ENCODE results near the gene WRNIP1.

The WRNIP1 gene

DNA sequence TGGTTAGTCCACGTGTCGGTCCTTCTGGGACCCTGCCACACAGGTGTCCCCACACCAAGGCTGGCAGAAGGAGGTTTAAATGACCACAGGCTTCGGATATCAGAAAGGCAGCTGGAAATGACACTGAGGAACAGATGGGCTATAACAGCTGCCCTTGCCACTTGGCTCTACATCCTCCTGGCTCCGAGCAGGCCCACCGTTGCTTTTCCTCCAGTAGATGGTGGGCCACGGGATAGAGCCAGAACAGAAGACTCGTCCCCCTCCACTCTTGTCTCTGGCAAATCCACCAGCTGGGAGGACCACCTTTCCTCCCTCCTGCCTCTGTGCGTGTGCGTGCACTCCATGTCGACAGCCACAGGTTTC is 17.6 kb downstream of the WRNIP1 start:
- TF ChIP-seq, protein P1, sequence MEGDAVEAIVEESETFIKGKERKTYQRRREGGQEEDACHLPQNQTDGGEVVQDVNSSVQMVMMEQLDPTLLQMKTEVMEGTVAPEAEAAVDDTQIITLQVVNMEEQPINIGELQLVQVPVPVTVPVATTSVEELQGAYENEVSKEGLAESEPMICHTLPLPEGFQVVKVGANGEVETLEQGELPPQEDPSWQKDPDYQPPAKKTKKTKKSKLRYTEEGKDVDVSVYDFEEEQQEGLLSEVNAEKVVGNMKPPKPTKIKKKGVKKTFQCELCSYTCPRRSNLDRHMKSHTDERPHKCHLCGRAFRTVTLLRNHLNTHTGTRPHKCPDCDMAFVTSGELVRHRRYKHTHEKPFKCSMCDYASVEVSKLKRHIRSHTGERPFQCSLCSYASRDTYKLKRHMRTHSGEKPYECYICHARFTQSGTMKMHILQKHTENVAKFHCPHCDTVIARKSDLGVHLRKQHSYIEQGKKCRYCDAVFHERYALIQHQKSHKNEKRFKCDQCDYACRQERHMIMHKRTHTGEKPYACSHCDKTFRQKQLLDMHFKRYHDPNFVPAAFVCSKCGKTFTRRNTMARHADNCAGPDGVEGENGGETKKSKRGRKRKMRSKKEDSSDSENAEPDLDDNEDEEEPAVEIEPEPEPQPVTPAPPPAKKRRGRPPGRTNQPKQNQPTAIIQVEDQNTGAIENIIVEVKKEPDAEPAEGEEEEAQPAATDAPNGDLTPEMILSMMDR (IDR thresholded peaks at IDR 0.05; ENCODE audit: low read depth, low read length, missing control alignments): no peak
- DNase-seq (ENCODE audit: low read depth): no peak
- no peak overlapping the region for H3K4me3 ChIP-seq (ENCODE audit: low read depth, low read length)

DNA sequence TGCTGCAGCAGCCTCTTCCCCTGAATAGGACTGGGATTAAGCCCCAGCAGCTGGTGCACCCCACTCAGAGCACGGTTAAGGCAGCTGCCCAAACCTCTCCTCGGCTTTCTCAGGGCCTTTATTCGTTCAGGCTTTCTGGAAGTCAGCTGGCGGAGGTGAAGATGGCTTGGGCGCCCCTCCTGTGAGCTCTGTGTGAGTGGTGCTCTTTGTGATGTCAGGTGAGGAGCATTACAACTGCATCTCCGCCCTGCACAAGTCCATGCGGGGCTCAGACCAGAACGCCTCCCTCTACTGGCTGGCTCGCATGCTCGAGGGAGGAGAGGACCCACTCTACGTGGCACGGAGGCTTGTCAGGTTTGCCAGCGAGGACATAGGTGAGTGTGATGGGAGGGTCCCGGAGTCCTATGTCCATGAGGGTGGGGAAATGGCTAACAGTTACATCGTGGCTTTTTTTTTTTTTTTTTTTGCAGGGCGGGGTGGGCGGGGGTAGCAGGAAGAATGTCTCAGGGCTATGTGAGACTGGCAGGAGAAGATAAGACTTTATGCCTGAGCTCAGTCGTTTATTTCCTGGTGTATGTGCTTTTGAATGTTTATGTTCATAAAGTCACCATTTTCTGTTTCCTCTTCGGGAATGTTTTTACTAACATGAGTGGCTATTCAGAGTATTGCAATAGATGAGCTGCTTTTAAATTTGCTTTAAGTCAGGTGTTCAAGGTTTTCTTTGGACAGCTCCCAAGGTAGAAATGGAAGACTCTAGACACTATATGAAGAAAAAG is 18.2 kb downstream of the WRNIP1 start:
- TF ChIP-seq, protein P1 (IDR thresholded peaks at IDR 0.05; ENCODE audit: low read depth, low read length, missing control alignments): no peak
- no peak for DNase-seq (ENCODE audit: low read depth)
- H3K4me3 ChIP-seq (ENCODE audit: low read depth, low read length): no peak overlapping the region

DNA sequence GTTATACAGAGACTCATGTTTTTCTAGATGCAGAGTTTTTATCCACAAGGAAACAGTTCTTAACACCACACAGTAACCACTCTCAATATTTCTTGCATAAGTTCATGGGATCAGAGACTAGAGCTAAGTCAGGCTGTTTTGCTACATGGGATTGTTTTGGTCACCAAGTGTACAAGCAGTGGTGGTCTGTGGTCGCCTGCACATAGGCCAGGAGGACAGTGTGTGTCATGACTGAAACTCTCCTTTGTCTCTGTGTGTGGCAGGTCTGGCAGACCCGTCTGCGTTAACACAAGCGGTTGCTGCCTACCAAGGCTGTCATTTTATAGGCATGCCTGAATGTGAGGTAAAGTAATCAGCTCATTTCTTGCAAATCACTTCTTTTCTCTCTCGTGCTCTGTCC is 18.9 kb downstream of the WRNIP1 start:
- H3K4me3 ChIP-seq (ENCODE audit: low read depth, low read length): no peak overlapping the region
- TF ChIP-seq, protein P1 (IDR thresholded peaks at IDR 0.05; ENCODE audit: low read depth, low read length, missing control alignments): no peak
- no peak for DNase-seq (ENCODE audit: low read depth)

DNA sequence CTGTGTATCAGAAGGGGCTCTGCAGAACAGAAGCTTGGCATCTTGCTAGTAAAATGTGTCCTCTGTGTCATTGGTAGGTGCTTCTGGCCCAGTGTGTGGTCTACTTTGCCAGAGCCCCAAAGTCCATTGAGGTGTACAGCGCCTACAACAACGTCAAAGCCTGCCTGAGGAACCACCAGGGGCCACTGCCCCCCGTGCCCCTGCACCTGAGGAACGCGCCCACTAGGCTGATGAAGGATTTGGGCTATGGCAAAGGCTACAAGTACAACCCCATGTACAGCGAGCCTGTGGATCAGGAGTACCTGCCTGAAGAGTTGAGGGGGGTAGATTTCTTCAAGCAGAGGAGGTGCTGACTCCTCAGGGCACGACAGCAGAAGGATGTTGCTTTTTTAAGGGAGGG is 19.7 kb downstream of the WRNIP1 start:
- TF ChIP-seq, protein P1 (IDR thresholded peaks at IDR 0.05; ENCODE audit: low read depth, low read length, missing control alignments): no peak

DNA sequence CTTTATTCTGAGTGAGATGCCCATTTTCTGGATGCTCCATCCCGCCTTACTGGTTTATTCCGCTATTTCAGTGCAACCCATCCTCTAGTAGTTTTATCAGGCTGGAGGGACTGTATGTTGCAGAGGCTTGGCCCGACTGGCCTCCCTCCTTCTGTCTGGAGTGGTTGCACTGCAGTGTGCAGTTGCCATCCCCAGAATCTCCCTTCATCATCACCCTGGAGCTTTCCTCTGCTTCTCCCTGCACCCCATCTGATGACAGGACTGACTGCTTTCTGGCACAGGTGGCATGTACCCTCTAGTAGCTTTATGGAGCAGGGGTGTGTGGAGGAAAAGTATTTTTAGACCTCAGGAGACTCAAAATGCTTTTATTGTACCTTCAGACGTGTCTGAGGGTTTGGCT is 21.1 kb downstream of the WRNIP1 start:
- DNase-seq (ENCODE audit: low read depth): no peak

More for the DNA sequence above, 19.7 kb downstream of the WRNIP1 start:
- H3K4me3 ChIP-seq (ENCODE audit: low read depth, low read length): no peak overlapping the region
- DNase-seq (ENCODE audit: low read depth): no peak

DNA sequence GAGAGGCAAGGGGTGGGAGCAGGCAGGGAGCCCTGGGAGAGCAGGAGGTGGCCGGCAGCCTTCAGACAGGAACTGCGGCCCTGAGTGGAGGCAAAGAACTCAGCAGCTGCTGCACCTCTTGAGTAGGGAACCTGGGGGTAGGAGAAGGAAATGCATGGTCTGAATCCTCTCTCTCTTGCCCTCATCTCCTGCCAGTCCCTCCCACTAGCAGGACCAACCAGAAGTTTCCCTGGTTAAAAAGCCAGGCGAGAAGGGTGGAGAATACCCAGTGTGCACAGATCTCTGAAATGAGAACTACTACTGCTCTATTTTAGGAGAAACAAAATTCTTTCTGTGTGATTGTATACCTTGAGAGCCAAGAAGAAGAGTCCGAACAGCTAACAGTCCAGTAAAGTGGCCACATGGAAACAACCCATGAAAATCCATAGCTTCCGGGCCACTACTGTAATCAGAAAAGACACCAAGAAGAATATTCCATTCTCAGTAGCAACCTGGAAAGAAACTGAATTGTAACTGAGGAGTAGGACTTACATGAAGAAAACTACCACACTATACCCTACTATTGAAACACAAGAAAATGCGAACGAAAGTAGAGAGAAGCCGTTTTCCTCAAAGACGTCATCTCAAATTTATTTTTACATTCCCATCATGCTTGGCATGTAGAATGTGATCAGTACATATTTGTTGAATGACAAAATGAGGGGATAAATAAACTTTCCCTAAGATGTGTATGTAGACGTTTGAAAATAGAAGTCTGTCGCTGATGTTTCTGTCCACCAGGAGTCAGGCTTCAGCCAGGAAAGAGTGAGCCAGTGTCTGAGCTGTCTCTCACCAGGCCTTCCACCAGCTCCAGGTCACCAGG is 25.6 kb downstream of the WRNIP1 start:
- TF ChIP-seq, protein P1 (IDR thresholded peaks at IDR 0.05; ENCODE audit: low read depth, low read length, missing control alignments): peak; percentile 68
- DNase-seq (ENCODE audit: low read depth): peak; percentile 22
- no peak overlapping the region for H3K4me3 ChIP-seq (ENCODE audit: low read depth, low read length)

More for the DNA sequence above, 21.1 kb downstream of the WRNIP1 start:
- TF ChIP-seq, protein P1 (IDR thresholded peaks at IDR 0.05; ENCODE audit: low read depth, low read length, missing control alignments): no peak
- no peak overlapping the region for H3K4me3 ChIP-seq (ENCODE audit: low read depth, low read length)

Measured in GM12864 (cell line).